ENCODE data around the gene NHERF2.
A peak's percentile ranks its signal among the peaks of the same experiment; 100 is the strongest.

Gene NHERF2

GRCh38 chr16:2082171-2082982 is 55.7 kb downstream of the NHERF2 start:
- ATAC-seq (replicated peaks) (no peak), DNase-seq (no peak)
- Mint-ChIP-seq H3K4me1 (peaks cover 9 to 18% of the 10 kb centered on the region in 2 donors), H3K9me3 (no peaks in the 10 kb centered on the region), H3K27me3 (no peaks in the 10 kb centered on the region), H3K27ac (no peak overlapping the region), H3K4me3 (no peak overlapping the region), H3K36me3 (peaks cover 36 to 39% of the 10 kb centered on the region in 2 donors)

- H3K4me1 Mint-ChIP-seq: peaks cover 9 to 19% of the 10 kb centered on the region in 2 donors
- H3K27ac Mint-ChIP-seq: no peak overlapping the region
- H3K27me3 Mint-ChIP-seq: no peaks in the 10 kb centered on the region
- no peak for ATAC-seq (replicated peaks)
- H3K4me3 Mint-ChIP-seq: no peak overlapping the region
- no peak for DNase-seq
- H3K9me3 Mint-ChIP-seq: no peaks in the 10 kb centered on the region
- H3K36me3 Mint-ChIP-seq: peaks cover 34 to 40% of the 10 kb centered on the region in 2 donors
These were observed 56.3 kb downstream of the NHERF2 start for GRCh38 chr16:2082983-2083364.

GRCh38 chr16:2083409-2083808 is 56.7 kb downstream of the NHERF2 start:
- no peak for ATAC-seq (replicated peaks)
- no peak overlapping the region for H3K27ac Mint-ChIP-seq
- H3K4me3 Mint-ChIP-seq: no peak overlapping the region

GRCh38 chr16:2083876-2084780 is 57.4 kb downstream of the NHERF2 start:
- Mint-ChIP-seq H3K4me3 (no peak overlapping the region), H3K4me1 (peaks cover 9 to 19% of the 10 kb centered on the region in 2 donors), H3K27me3 (no peaks in the 10 kb centered on the region), H3K36me3 (peaks cover 34 to 39% of the 10 kb centered on the region in 2 donors), H3K27ac (peak overlapping the region; percentile 25), H3K9me3 (no peaks in the 10 kb centered on the region)
- DNase-seq (no peak), ATAC-seq (replicated peaks) (no peak)

More at GRCh38 chr16:2083409-2083808, 56.7 kb downstream of the NHERF2 start:
- no peak for DNase-seq
- Mint-ChIP-seq H3K9me3 (no peaks in the 10 kb centered on the region), H3K27me3 (no peaks in the 10 kb centered on the region), H3K36me3 (peaks cover 34 to 42% of the 10 kb centered on the region in 2 donors), H3K4me1 (peaks cover 9 to 19% of the 10 kb centered on the region in 2 donors)

- Mint-ChIP-seq H3K36me3 (peaks cover 31 to 37% of the 10 kb centered on the region in 2 donors), H3K27me3 (no peaks in the 10 kb centered on the region), H3K27ac (peak overlapping the region; percentile 65), H3K4me3 (no peak overlapping the region), H3K9me3 (no peaks in the 10 kb centered on the region), H3K4me1 (peaks cover 9 to 19% of the 10 kb centered on the region in 2 donors)
- DNase-seq: no peak
- ATAC-seq (replicated peaks): no peak
These were observed 58.4 kb downstream of the NHERF2 start for GRCh38 chr16:2084895-2085625.

- no peak overlapping the region for H3K27ac Mint-ChIP-seq
- no peaks in the 10 kb centered on the region for H3K9me3 Mint-ChIP-seq
- no peaks in the 10 kb centered on the region for H3K27me3 Mint-ChIP-seq
- DNase-seq (no peak), ATAC-seq (replicated peaks) (no peak)
- no peak overlapping the region for H3K4me3 Mint-ChIP-seq
- H3K36me3 Mint-ChIP-seq: peaks cover 36 to 37% of the 10 kb centered on the region in 2 donors
- H3K4me1 Mint-ChIP-seq: peaks cover 9 to 19% of the 10 kb centered on the region in 2 donors
These were observed 59.0 kb downstream of the NHERF2 start for GRCh38 chr16:2085669-2086068.

GRCh38 chr16:2086106-2086742 is 59.5 kb downstream of the NHERF2 start:
- H3K9me3 Mint-ChIP-seq: no peaks in the 10 kb centered on the region
- no peak overlapping the region for H3K4me3 Mint-ChIP-seq
- DNase-seq: no peak
- peaks cover 37% of the 10 kb centered on the region in 2 donors for H3K36me3 Mint-ChIP-seq
- no peak overlapping the region for H3K27ac Mint-ChIP-seq
- H3K27me3 Mint-ChIP-seq: no peaks in the 10 kb centered on the region
- peaks cover 9 to 19% of the 10 kb centered on the region in 2 donors for H3K4me1 Mint-ChIP-seq
- ATAC-seq (replicated peaks): no peak

- Mint-ChIP-seq H3K27ac (peak overlapping the region; percentile 89), H3K4me1 (peaks cover 9 to 19% of the 10 kb centered on the region in 2 donors), H3K36me3 (peaks cover 36 to 42% of the 10 kb centered on the region in 2 donors), H3K27me3 (no peaks in the 10 kb centered on the region), H3K4me3 (no peak overlapping the region), H3K9me3 (no peaks in the 10 kb centered on the region)
- ATAC-seq (replicated peaks) (peak in 1 of 2 donors; percentile 41), DNase-seq (no peak)
These were observed 60.4 kb downstream of the NHERF2 start for GRCh38 chr16:2086812-2087747.

- Mint-ChIP-seq H3K9me3 (no peaks in the 10 kb centered on the region), H3K27ac (no peak overlapping the region), H3K4me3 (no peak overlapping the region), H3K4me1 (peaks cover 9 to 19% of the 10 kb centered on the region in 2 donors), H3K27me3 (no peaks in the 10 kb centered on the region), H3K36me3 (peaks cover 31 to 38% of the 10 kb centered on the region in 2 donors)
- DNase-seq: no peak
- ATAC-seq (replicated peaks): no peak
These were observed 61.3 kb downstream of the NHERF2 start for GRCh38 chr16:2087748-2088631.
